Middle frontal gyrus (tissue), 1 donor: ENCODE measurements around the gene EXOSC7.
"Not testable (repeated sequence)": the region's sequence is repeated elsewhere in the genome, so short reads cannot be mapped to it uniquely, and the experiment has no call there.

Experiments
- DNase-seq: peaks from one replicate; pipeline ENCODE4 v3.0.0-alpha.2; 2015; ENCODE audit warnings: low spot score; ENCODE audit errors: extremely low spot score

EXOSC7 gene

GRCh38 chr3:45053805-45054195 lies 77.8 kb downstream of the EXOSC7 start:
- not testable (repeated sequence) for DNase-seq

- DNase-seq: no peak
Observed at GRCh38 chr3:45054196-45054857, 78.3 kb downstream of the EXOSC7 start.

DNA sequence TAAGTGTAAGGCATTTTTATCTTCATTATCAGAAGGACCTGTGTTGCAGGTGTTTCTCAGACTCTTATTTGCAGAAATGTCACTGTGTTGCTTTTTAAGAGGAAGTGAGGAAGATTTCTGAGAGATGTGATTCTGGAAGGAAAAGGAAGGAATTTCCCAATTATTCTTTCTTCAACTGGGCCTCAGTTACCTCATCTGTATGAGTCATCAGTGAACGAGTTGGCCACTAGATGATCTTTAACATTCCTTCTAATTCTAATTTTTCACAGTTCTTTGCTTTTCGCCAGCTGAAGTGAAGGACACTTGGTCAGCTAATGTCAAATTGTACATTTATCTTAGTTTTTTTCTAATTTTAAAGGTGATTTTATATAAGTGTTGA lies 79.0 kb downstream of the EXOSC7 start:
- DNase-seq: no peak

DNA sequence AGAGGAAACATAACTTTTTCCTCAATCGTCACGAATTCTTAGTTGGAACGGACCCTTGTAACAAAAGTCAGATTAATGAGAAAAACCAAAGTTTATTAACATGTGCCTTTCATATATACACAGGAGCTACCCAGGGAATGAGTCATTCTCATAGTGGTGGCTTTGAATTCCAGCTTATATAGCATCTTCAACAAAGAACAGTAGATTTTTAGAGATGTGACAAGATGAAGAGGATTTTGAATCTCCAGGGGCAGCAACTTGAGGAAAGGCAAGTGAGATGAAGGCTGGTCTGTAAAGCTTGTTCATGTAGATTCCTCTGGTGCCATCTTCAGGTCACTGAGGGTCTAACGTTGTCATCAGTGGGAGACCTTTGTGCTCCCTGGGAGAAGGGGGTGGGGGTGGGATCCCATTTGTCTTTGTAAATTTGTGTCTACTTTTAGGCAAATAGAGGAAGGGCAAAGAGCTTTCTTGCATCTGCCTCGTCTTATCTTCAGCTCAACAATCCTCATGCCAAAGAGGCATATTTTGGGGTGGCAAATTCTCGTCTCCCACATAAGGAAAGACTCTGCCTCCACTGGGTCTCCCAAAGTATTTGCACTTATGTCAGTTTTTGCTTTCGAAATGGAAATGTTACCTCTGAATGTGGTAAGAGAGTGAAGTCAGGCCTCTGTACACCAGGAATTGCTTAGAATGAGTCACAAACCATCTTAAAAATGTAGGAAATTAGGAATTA lies 79.5 kb downstream of the EXOSC7 start:
- DNase-seq: no peak

- DNase-seq: no peak
Observed at GRCh38 chr3:45056608-45057301, 80.7 kb downstream of the EXOSC7 start.

- no peak for DNase-seq
Observed at GRCh38 chr3:45057557-45057956, 81.5 kb downstream of the EXOSC7 start.

DNA sequence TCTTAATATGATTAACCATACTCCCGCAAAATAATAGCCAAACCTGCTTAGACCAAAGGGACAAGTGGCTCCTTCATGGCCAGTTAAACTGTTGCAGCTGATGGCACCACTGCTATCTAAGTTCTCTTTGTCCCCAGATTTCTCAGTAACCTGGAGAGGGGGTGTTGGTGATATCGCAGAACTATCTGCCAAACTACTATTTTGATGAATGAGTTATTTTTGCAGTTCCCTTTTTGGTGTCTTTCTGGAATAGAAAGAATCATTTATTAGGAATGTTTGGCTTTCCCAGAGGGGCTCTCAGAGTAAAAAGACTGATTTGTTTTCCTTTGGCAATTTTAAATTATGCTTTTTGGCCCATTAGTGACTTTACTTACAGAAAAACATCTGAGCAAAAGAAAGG lies 83.1 kb downstream of the EXOSC7 start:
- no peak for DNase-seq

DNA sequence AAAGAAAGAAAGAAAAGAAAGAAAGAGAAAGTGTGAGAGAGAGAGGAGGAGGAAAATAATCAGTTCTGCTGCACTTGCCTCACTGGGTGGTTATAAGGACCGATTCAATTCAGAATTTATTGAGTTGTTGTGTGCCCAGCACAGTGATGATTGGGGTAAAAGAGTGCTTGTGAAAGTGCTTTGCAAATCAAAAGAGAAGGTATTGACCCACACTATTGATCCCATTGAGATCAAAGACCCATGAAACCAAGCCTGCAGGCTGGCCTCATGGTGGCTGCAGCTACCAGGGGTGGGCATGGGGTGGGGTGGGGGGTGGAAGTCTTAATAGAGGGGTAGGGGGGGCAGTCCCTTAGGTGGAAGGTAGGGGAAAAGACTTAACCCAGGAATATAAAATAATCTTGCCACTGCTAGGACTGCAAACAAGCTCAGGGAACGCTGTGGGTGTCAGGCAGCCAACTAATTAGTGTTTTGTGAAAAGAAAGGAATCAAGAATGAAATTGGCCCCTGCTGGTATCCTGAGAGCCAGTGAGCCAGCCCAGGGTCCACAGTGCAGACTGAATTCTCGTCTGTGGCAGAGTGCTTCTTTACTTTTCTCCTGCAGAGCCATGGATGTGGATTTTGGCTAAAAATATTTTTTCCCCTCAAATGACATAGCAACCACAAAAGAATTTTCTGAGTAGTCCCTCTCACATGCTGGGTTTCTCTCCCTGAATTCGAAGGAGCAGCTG lies 84.3 kb downstream of the EXOSC7 start:
- no peak for DNase-seq
